Measurements from ENCODE around the gene DPEP2. TPM values are rescaled to one million over a fixed set of nuclear protein-coding genes. Genes with fewer than 3 reads are reported as not detected.

The DPEP2 gene, protein sequence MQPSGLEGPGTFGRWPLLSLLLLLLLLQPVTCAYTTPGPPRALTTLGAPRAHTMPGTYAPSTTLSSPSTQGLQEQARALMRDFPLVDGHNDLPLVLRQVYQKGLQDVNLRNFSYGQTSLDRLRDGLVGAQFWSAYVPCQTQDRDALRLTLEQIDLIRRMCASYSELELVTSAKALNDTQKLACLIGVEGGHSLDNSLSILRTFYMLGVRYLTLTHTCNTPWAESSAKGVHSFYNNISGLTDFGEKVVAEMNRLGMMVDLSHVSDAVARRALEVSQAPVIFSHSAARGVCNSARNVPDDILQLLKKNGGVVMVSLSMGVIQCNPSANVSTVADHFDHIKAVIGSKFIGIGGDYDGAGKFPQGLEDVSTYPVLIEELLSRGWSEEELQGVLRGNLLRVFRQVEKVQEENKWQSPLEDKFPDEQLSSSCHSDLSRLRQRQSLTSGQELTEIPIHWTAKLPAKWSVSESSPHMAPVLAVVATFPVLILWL
- total RNA-seq (2022; extraction: Qiagen RNA extraction): not detected in 5 replicates

GRCh38 chr16:67998779-67999688 lies at the start of gene DPEP2:
DPEP2 (minus strand) TSS chr16:67999484; CDS start chr16:67993212, 6,272 bp downstream.

DNA sequence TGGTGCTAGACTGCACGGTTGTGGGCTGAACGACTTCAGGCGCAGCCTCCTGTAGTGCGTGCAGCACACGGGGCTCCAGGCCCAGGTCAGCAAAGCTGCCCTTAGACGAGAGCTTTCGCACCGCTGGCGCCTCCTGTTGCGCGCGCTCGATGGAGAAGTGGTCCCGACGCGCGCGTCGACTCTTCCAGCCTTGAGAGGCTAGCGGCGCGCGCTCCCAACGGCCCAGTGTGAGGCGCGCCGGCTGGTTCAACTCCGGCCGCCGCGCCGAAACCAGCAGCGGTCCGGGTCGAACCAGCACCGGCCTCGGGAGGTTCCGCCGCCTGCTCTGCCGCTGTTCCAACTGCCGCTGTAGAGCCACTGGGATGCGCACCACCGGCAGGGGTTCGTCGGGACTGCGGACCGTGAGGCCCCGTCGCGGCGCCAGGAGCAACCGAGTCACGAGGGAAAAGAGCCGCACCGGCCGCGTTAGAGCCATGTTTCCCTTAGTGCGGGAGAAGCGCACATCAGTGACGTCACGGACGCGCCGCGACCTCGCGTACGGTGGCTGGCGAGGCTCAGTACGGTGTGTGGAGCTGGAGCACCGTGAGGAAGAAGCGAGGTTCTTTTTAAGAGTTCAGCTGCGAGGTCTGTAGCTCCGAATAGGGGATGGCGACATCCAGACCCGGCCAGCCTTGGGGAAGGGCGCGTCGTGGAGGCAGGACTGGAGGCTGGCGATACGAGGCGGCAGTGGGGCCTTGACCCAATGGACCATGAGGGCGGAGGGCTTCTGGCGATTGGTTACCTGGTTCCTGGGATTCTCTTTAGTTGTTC lies 23.6 kb upstream of the DPEP2 start, which contains the start of the genes DDX28 and DUS2:
Gene DDX28, minus strand, starts transcription at position 505 of the 810 bp plus-strand sequence. Its CDS starts 30 bp downstream, at position 475.
Gene DUS2, plus strand, starts transcription at position 557 of the 810 bp plus-strand sequence. CDS start 14,740 bp downstream, outside the sequence.

DNA sequence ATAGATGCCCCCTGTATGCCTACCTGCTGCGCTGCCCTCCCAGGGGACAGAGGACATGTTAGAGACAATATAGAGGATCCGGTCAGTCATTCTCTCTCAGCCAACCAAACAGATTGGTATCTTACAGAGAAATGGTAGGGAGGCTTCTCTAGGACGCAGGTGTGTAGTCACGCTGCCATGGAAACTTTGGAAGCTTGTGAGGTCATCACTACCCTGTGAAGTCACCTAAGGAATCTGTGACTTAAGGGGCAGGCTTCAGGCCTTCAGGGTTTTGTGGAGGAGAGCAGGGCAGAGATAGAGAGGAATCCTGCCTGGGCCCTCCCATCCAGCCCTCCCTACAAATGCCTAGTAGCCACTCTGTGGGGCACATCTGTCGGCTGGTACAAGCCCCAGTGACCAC lies 16.4 kb upstream of the DPEP2 start, which contains the start of gene DPEP2NB:
Gene DPEP2NB, minus strand, starts transcription at position 231 of the 400 bp plus-strand sequence. Its CDS starts 141 bp downstream, at position 90.

GRCh38 chr16:67979955-67980678 lies 19.2 kb downstream of the DPEP2 start, which contains the start of gene DPEP3:
DPEP3 (minus strand) TSS chr16:67980499; CDS start chr16:67980380, 119 bp downstream.

GRCh38 chr16:67968400-67969253 lies 30.7 kb downstream of the DPEP2 start, which contains the start of gene SLC12A4:
SLC12A4 (minus strand) TSS chr16:67968637; CDS start chr16:67968553, 84 bp downstream.

DNA sequence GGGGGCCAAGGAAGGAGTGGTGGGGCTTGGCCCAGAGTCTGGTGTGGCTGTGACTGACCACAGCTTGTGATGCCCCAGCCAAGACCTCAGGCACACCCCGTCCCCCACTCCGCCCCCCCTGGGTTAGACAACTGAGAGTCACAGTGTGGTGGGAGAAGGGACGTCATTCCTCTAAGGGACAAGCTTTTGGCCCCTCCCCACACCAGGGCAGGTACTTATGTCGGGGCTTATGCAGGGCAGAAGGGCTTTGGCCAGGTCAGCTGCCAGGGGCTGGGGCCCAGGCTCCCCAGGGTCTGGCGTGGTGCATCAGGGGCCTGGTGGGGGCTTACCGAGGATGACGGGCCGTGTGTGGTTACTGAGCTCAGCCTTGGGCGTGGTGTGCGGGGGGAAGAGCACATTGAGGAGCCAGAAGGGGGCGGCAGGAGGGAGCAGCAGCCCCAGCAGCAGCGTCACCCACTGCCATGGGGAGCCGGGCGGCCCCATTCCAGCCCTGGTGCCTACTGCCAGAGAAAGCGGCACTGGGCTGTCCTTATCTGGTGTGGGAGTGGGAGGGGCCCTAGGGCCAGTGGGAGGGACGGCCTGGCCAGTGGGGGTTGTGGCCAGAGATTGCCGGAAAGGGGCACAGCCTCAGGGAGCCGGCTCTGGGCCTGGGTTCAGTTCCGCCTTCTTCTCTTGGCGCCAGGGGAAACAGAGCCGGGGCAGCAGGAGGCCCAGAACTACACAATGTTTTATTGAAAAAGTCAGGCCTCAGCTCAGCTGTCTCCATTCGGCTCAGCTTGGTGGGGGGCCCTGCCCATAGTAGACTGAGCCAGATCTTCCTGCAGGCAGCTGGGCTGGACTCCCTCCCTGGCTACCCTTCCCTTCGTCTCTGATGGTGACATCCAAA lies 55.4 kb downstream of the DPEP2 start, which contains the start of gene LCAT:
Gene LCAT, minus strand, starts transcription at position 502 of the 886 bp plus-strand sequence. Its CDS starts 19 bp downstream, at position 483.

Other genes with a start within 250 kb of the DPEP2 start
- gene RANBP10, start 192.9 kb downstream of the DPEP2 start, total RNA-seq (2022; extraction: Qiagen RNA extraction): 6.6 to 10.3 TPM (median 9.8 TPM) in 5 replicates
- gene TSNAXIP1, start 192.6 kb downstream of the DPEP2 start, total RNA-seq (2022; extraction: Qiagen RNA extraction): 0.25 to 0.67 TPM (median 0.52 TPM) in 5 replicates
- gene THAP11, start 157.2 kb downstream of the DPEP2 start, total RNA-seq (2022; extraction: Qiagen RNA extraction): 26.2 to 39.1 TPM (median 37.6 TPM) in 5 replicates
- gene NUTF2, start 152.6 kb downstream of the DPEP2 start, total RNA-seq (2022; extraction: Qiagen RNA extraction): 240 to 275 TPM (median 248 TPM) in 5 replicates
- gene CENPT, start 151.8 kb downstream of the DPEP2 start, total RNA-seq (2022; extraction: Qiagen RNA extraction): 19.9 to 28.0 TPM (median 26.0 TPM) in 5 replicates
- 42.2 to 69.2 TPM (median 59.8 TPM) in 5 replicates for gene EDC4, start 126.4 kb downstream of the DPEP2 start, total RNA-seq (2022; extraction: Qiagen RNA extraction)
- 0.29 to 0.32 TPM in 2 of 5 replicates, not detected in the others for gene NRN1L, start 114.6 kb downstream of the DPEP2 start, total RNA-seq (2022; extraction: Qiagen RNA extraction)
- 10.6 to 16.1 TPM (median 14.7 TPM) in 5 replicates for gene PSKH1, start 106.2 kb downstream of the DPEP2 start, total RNA-seq (2022; extraction: Qiagen RNA extraction)
- gene CTRL, start 67.6 kb downstream of the DPEP2 start, total RNA-seq (2022; extraction: Qiagen RNA extraction): 0.63 to 2.0 TPM (median 1.5 TPM) in 5 replicates
- gene PSMB10, start 62.6 kb downstream of the DPEP2 start, total RNA-seq (2022; extraction: Qiagen RNA extraction): 37.3 to 47.5 TPM (median 39.7 TPM) in 5 replicates
- 5.3 to 11.1 TPM (median 11.0 TPM) in 5 replicates for gene LCAT, start 55.4 kb downstream of the DPEP2 start, total RNA-seq (2022; extraction: Qiagen RNA extraction)
- 14.8 to 35.2 TPM (median 27.8 TPM) in 5 replicates for gene SLC12A4, start 30.8 kb downstream of the DPEP2 start, total RNA-seq (2022; extraction: Qiagen RNA extraction)
- gene DPEP3, start 19.0 kb downstream of the DPEP2 start, total RNA-seq (2022; extraction: Qiagen RNA extraction): not detected in 5 replicates
- not detected in 5 replicates for gene DPEP2NB, start 16.4 kb upstream of the DPEP2 start, total RNA-seq (2022; extraction: Qiagen RNA extraction)
- gene DDX28, start 23.7 kb upstream of the DPEP2 start, total RNA-seq (2022; extraction: Qiagen RNA extraction): 17.1 to 18.0 TPM (median 17.3 TPM) in 5 replicates
- 16.3 to 17.5 TPM (median 17.3 TPM) in 5 replicates for gene DUS2, start 23.8 kb upstream of the DPEP2 start, total RNA-seq (2022; extraction: Qiagen RNA extraction)
- 12.0 to 17.9 TPM (median 16.5 TPM) in 5 replicates for gene NFATC3, start 85.9 kb upstream of the DPEP2 start, total RNA-seq (2022; extraction: Qiagen RNA extraction)
- 0.06 to 0.11 TPM (median 0.08 TPM) in 4 of 5 replicates, not detected in the other for gene ESRP2, start 236.6 kb upstream of the DPEP2 start, total RNA-seq (2022; extraction: Qiagen RNA extraction)
- gene PLA2G15, start 245.9 kb upstream of the DPEP2 start, total RNA-seq (2022; extraction: Qiagen RNA extraction): 11.6 to 16.2 TPM (median 14.2 TPM) in 5 replicates

Data from A549 treated with dexamethasone at 1 μM for 4 hours (cell line).